ENCODE measurements around the gene FUOM.

DNA sequence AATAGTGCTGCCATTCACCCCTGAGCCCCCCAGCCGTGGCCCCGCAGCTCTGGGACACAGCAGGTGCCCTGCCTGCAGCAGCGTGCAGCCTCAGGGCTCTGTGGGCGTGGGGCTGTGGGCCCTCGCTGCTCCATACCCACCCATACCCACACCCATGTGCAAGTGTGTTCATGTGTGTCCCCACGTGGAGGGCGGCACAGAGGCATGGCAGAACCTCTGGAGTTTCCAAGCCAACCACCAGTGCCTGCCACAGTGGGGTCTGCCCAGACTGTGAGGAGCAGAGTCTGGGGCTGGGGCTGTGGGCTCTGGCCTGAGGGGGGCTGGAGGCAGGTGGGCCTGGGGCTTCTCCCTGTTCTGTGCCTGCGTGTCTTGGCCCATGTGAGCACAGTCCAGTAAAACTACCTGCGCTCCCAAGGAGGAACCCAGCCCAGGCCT is 8.2 kb downstream of the FUOM start:
- no peak for TF ChIP-seq YY1 (IDR thresholded peaks at IDR 0.05; ENCODE audit: low read depth)
- no peak for TF ChIP-seq EGR1 (IDR thresholded peaks at IDR 0.05)
- TF ChIP-seq RAD21 (IDR thresholded peaks at IDR 0.05; ENCODE audit: low read depth) = no peak
- TF ChIP-seq TCF12 (IDR thresholded peaks at IDR 0.05; ENCODE audit: low read depth) = no peak
- TF ChIP-seq, protein P1, sequence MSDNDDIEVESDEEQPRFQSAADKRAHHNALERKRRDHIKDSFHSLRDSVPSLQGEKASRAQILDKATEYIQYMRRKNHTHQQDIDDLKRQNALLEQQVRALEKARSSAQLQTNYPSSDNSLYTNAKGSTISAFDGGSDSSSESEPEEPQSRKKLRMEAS (IDR thresholded peaks at IDR 0.05) = no peak
- TF ChIP-seq EP300 (IDR thresholded peaks at IDR 0.05; ENCODE audit: borderline replicate concordance) = no peak
- no peak for TF ChIP-seq TAF1 (IDR thresholded peaks at IDR 0.05; ENCODE audit: low read depth)
- no peak for TF ChIP-seq REST (IDR thresholded peaks at IDR 0.05; ENCODE audit: low read depth)
- TF ChIP-seq CREB1 (IDR thresholded peaks at IDR 0.05; ENCODE audit: low read depth) = no peak
- TF ChIP-seq ZBTB7A (IDR thresholded peaks at IDR 0.05; ENCODE audit: low read depth) = 0 out of 2 replicates have a peak, but pooled peaks have one; percentile 37
- TF ChIP-seq, protein P2, sequence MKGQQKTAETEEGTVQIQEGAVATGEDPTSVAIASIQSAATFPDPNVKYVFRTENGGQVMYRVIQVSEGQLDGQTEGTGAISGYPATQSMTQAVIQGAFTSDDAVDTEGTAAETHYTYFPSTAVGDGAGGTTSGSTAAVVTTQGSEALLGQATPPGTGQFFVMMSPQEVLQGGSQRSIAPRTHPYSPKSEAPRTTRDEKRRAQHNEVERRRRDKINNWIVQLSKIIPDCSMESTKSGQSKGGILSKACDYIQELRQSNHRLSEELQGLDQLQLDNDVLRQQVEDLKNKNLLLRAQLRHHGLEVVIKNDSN (IDR thresholded peaks at IDR 0.05) = no peak

All from Ishikawa (cell line).